K562 (cell line): ENCODE data around the gene CDC123. TPM values are rescaled to one million over a fixed set of nuclear protein-coding genes. Genes with fewer than 3 reads are reported as not detected.

Source experiments
- CEBPZ ChIP-seq: fragments of 150-350 bp; IDR thresholded peaks from 2 replicates; pipeline ENCODE4 v1.6.1; 2014; ENCODE audit warnings: low read depth, mild to moderate bottlenecking, low read length, borderline replicate concordance
- FOXP4 ChIP-seq: sonication (generic); formaldehyde crosslinking; IDR thresholded peaks from 2 replicates; pipeline ENCODE4 v1.8.0; 2022; ENCODE audit warnings: mild to moderate bottlenecking, missing genetic modification reagents, borderline replicate concordance
- HES1 ChIP-seq: fragments of 450-650 bp; IDR thresholded peaks from 2 replicates; pipeline ENCODE4 v1.6.1; 2016; ENCODE audit warnings: low read depth, mild to moderate bottlenecking, moderate library complexity
- MBD1 ChIP-seq: fragments of 250-450 bp; sonication (Bioruptor Pico); IDR thresholded peaks from 2 replicates; pipeline ENCODE4 v1.8.0; 2022; ENCODE audit warnings: inconsistent platforms
- PRMT5 ChIP-seq: sonication (generic); formaldehyde crosslinking; IDR thresholded peaks from 2 replicates; pipeline ENCODE4 v1.5.0; 2020; ENCODE audit warnings: missing genetic modification reagents
- RERE ChIP-seq: sonication (generic); formaldehyde crosslinking; IDR thresholded peaks from 2 replicates; pipeline ENCODE4 v1.8.0; 2023; ENCODE audit warnings: missing genetic modification reagents, mild to moderate bottlenecking, borderline replicate concordance
- SAP30 ChIP-seq: fragments of 200-600 bp; sonication (generic); IDR thresholded peaks from 2 replicates; pipeline ENCODE4 v1.6.1; 2012; ENCODE audit warnings: borderline replicate concordance, low read depth, mild to moderate bottlenecking, moderate library complexity, low read length, control low read depth, inconsistent platforms; ENCODE audit not compliant: insufficient read depth, poor library complexity, severe bottlenecking
- TCF3 ChIP-seq: sonication (generic); formaldehyde crosslinking; IDR thresholded peaks from 2 replicates; pipeline ENCODE4 v1.4.0; 2020; ENCODE audit warnings: mild to moderate bottlenecking, missing genetic modification reagents
- VEZF1 ChIP-seq: fragments of 200-800 bp; sonication (Bioruptor generic); IDR thresholded peaks from 2 replicates; pipeline ENCODE4 v1.6.1; 2017; ENCODE audit warnings: missing genetic modification characterization, missing compliant biosample characterization
- YBX1 ChIP-seq: fragments of 450-650 bp; IDR thresholded peaks from 2 replicates; pipeline ENCODE4 v1.7.1; 2016; ENCODE audit warnings: mild to moderate bottlenecking
- ZKSCAN1 ChIP-seq: fragments of 150-350 bp; IDR thresholded peaks from 2 replicates; pipeline ENCODE4 v1.6.1; 2016; ENCODE audit warnings: low read depth, low read length
- ZNF232 ChIP-seq: sonication (generic); formaldehyde crosslinking; IDR thresholded peaks from 2 replicates; pipeline ENCODE4 v1.8.0; 2022; ENCODE audit warnings: mild to moderate bottlenecking, missing genetic modification reagents
- polyA plus RNA-seq, 8 experiments: library from polyadenylated mRNA; depleted of rRNA in 4 of 8; stranded (reverse) in 5 of 8; unstranded in 3 of 8; fragments of >200 nt; fragmentation: Nextera tagmentation in 2 of 8; fragmentation: Illumina TruSeq in 1 of 8; extraction: Ambion mirVana in 2 of 8; extraction: Trizol in 1 of 8; gene quantifications; 2 replicates each; pipeline versions ENCODE4 v1.2.1 to v1.2.3, GENCODE V29; 2011 to 2014; ENCODE audit warnings: inconsistent platforms in 1 of 8, missing spikeins in 1 of 8
- total RNA-seq, 7 experiments: library from RNA; depleted of rRNA in 6 of 7; stranded (reverse); fragments of >200 nt in 6 of 7; fragmentation: Illumina TruSeq in 2 of 7; extraction: Trizol in 2 of 7; gene quantifications; 2 replicates each; pipeline versions ENCODE4 v1.2.1 to v1.2.3, GENCODE V29; 2011 to 2021; ENCODE audit warnings: low replicate concordance in 1 of 7

Gene CDC123
- total and polyA plus RNA-seq, 9 of the 15 experiments (the other 6 are each of a cell fraction or from before 2014, with no cell fraction given), result 137 to 288 (median 175) TPM

- no peak; the same call in 1 of the 2 replicates for TF ChIP-seq CEBPZ
- no peak for TF ChIP-seq VEZF1
- TF ChIP-seq YBX1, result no peak
- TF ChIP-seq ZNF232 (CRISPR knock-in tag), result 0 out of 2 replicates have a peak, but pooled peaks have one; percentile 32
- no peak for TF ChIP-seq PRMT5 (CRISPR knock-in tag)
- no peak for TF ChIP-seq SAP30
- TF ChIP-seq HES1, result no peak
- no peak for TF ChIP-seq ZKSCAN1
- peak; percentile 94 for TF ChIP-seq TCF3 (CRISPR knock-in tag)
- TF ChIP-seq MBD1 (CRISPR knock-in tag), result no peak
- no peak for TF ChIP-seq FOXP4 (CRISPR knock-in tag)
- no peak for TF ChIP-seq RERE (CRISPR knock-in tag)
These were observed 12.5 kb downstream of the CDC123 start (continued) for GRCh38 chr10:12208460-12208859.
